Activated T-cell treated with anti-CD3 and anti-CD28 coated beads, Interleukin-2, amount 50 U/mL, for 24 hours (primary cell): ENCODE results near the gene RHOD.

Experiments used
- DNase-seq: peaks from one replicate; pipeline ENCODE4 v3.0.0-alpha.2; 2020
- H3K27ac Mint-ChIP-seq: 2 replicates; pipeline ENCODE4 v1.8.0; 2020; ENCODE audit warnings: mild to moderate bottlenecking, mixed read lengths
- H3K27me3 Mint-ChIP-seq: 2 replicates; pipeline ENCODE4 v1.8.0; 2020; ENCODE audit warnings: mixed read lengths
- H3K36me3 Mint-ChIP-seq: 2 replicates; pipeline ENCODE4 v1.8.0; 2020; ENCODE audit warnings: low read depth, mixed read lengths
- H3K4me1 Mint-ChIP-seq: 2 replicates; pipeline ENCODE4 v1.8.0; 2020; ENCODE audit warnings: low read depth, mixed read lengths
- H3K4me3 Mint-ChIP-seq: 2 replicates; pipeline ENCODE4 v1.8.0; 2020; ENCODE audit warnings: mild to moderate bottlenecking, moderate library complexity, mixed read lengths
- H3K9me3 Mint-ChIP-seq: 2 replicates; pipeline ENCODE4 v1.8.0; 2020; ENCODE audit warnings: mixed read lengths

The RHOD gene

GRCh38 chr11:67099831-67100324 lies 43.2 kb downstream of the RHOD start:
- Mint-ChIP-seq H3K27me3 (no peaks in the 10 kb centered on the region), H3K4me1 (peaks cover 26% of the 10 kb centered on the region), H3K27ac (peak overlapping the region; percentile 84), H3K9me3 (no peaks in the 10 kb centered on the region), H3K36me3 (no peaks in the 10 kb centered on the region), H3K4me3 (no peak overlapping the region)
- no peak for DNase-seq

- Mint-ChIP-seq H3K9me3 (no peaks in the 10 kb centered on the region), H3K4me3 (no peak overlapping the region)
Observed at GRCh38 chr11:67102664-67103063, 46.0 kb downstream of the RHOD start.

GRCh38 chr11:67105964-67106363 lies 49.3 kb downstream of the RHOD start:
- no peaks in the 10 kb centered on the region for H3K9me3 Mint-ChIP-seq
- DNase-seq, result no peak
- no peak overlapping the region for H3K27ac Mint-ChIP-seq
- no peaks in the 10 kb centered on the region for H3K27me3 Mint-ChIP-seq
- H3K36me3 Mint-ChIP-seq, result no peaks in the 10 kb centered on the region
- peaks cover 16% of the 10 kb centered on the region for H3K4me1 Mint-ChIP-seq
- H3K4me3 Mint-ChIP-seq, result no peak overlapping the region

More at GRCh38 chr11:67102664-67103063, 46.0 kb downstream of the RHOD start:
- no peak for DNase-seq
- H3K4me1 Mint-ChIP-seq, result peaks cover 26% of the 10 kb centered on the region
- no peak overlapping the region for H3K27ac Mint-ChIP-seq
- H3K36me3 Mint-ChIP-seq, result no peaks in the 10 kb centered on the region
- H3K27me3 Mint-ChIP-seq, result no peaks in the 10 kb centered on the region

- no peak overlapping the region for H3K4me3 Mint-ChIP-seq
- H3K4me1 Mint-ChIP-seq, result peaks cover 10% of the 10 kb centered on the region
- no peaks in the 10 kb centered on the region for H3K36me3 Mint-ChIP-seq
- H3K27me3 Mint-ChIP-seq, result no peaks in the 10 kb centered on the region
- H3K27ac Mint-ChIP-seq, result no peak overlapping the region
- H3K9me3 Mint-ChIP-seq, result no peaks in the 10 kb centered on the region
- DNase-seq, result no peak
Observed at GRCh38 chr11:67111261-67111660, 54.6 kb downstream of the RHOD start.

- Mint-ChIP-seq H3K36me3 (no peaks in the 10 kb centered on the region), H3K4me1 (peaks cover 18% of the 10 kb centered on the region), H3K9me3 (no peaks in the 10 kb centered on the region), H3K27ac (no peak overlapping the region), H3K27me3 (no peaks in the 10 kb centered on the region), H3K4me3 (no peak overlapping the region)
- peak; percentile 38 for DNase-seq
Observed at GRCh38 chr11:67113231-67113721, 56.6 kb downstream of the RHOD start.

DNA sequence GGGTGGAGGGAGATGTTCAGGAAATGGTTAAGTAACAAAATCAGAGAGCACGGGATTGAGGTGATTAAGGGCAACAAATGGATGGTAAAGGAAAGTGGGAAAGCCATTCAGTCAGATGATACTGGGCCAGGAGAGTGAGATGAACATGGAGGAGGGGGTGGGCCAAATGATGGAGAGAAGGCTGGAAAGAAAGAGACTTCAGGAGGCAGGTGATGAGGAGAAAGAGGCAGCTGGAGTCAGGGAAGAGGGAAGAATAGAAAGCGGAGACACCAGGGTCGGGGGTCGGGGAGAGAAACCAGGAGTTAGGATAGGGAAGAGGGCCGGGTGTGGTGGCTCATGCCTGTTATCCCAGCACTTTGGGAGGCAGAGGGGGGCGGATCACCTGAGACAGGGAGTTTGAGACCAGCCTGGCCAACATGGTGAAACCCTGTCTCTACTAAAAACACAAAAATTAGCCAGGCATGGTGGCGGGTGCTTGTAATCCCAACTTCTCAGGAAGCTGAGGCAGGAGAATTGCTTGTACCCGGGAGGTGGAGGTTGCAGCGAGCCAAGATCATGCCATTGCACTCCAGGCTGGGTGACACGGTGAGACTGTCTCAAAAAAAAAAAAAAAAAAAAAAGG lies 57.7 kb downstream of the RHOD start:
- H3K27me3 Mint-ChIP-seq, result no peaks in the 10 kb centered on the region
- H3K4me3 Mint-ChIP-seq, result no peak overlapping the region
- H3K36me3 Mint-ChIP-seq, result no peaks in the 10 kb centered on the region
- H3K27ac Mint-ChIP-seq, result no peak overlapping the region
- DNase-seq, result no peak
- no peaks in the 10 kb centered on the region for H3K9me3 Mint-ChIP-seq
- peaks cover 18% of the 10 kb centered on the region for H3K4me1 Mint-ChIP-seq

- DNase-seq, result no peak
- peak overlapping the region; percentile 18 for H3K4me3 Mint-ChIP-seq
- H3K27me3 Mint-ChIP-seq, result no peaks in the 10 kb centered on the region
- peak overlapping the region; percentile 87 for H3K27ac Mint-ChIP-seq
- H3K9me3 Mint-ChIP-seq, result no peaks in the 10 kb centered on the region
- peaks cover 18% of the 10 kb centered on the region for H3K36me3 Mint-ChIP-seq
- peaks cover 24% of the 10 kb centered on the region for H3K4me1 Mint-ChIP-seq
Observed at GRCh38 chr11:67116758-67117105, 60.1 kb downstream of the RHOD start.

GRCh38 chr11:67117176-67117575 lies 60.5 kb downstream of the RHOD start:
- Mint-ChIP-seq H3K4me3 (peak overlapping the region; percentile 73), H3K9me3 (no peaks in the 10 kb centered on the region), H3K4me1 (peaks cover 28% of the 10 kb centered on the region), H3K27me3 (no peaks in the 10 kb centered on the region), H3K36me3 (peaks cover 21% of the 10 kb centered on the region), H3K27ac (peak overlapping the region; percentile 87)
- DNase-seq, result no peak

DNA sequence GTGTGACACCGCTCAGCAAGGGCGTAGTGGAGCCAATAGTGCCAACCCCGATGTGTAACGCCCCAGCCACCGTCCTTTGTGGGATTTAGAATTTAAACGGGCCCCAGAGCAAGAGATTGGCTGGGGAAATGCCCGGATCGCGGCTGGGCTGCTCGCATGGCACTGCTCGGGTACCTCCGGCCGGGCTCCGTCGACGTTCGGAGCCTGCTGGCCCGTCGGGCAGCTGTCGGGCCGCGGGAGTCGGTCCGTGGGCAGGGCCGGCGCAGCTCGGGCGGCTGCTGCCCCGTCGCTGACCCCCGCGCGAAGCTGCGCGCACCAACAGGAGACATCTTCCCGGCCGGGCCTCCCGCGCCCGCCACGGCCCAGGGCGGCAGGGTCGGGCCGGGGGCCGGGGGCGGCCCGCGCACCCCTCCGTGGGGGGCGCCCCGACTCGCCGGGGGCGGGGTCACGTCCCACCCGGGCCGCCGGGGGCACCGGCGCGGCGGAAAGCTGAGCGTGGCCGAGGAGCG lies 61.1 kb downstream of the RHOD start:
- peaks cover 21% of the 10 kb centered on the region for H3K36me3 Mint-ChIP-seq
- peaks cover 29% of the 10 kb centered on the region for H3K4me1 Mint-ChIP-seq
- peak overlapping the region; percentile 87 for H3K27ac Mint-ChIP-seq
- no peaks in the 10 kb centered on the region for H3K27me3 Mint-ChIP-seq
- no peaks in the 10 kb centered on the region for H3K9me3 Mint-ChIP-seq
- H3K4me3 Mint-ChIP-seq, result peak overlapping the region; percentile 73
- DNase-seq, result peak; percentile 71

GRCh38 chr11:67118181-67118766 lies 61.6 kb downstream of the RHOD start:
- Mint-ChIP-seq H3K27me3 (no peaks in the 10 kb centered on the region), H3K4me1 (peaks cover 31% of the 10 kb centered on the region), H3K27ac (peak overlapping the region; percentile 73), H3K4me3 (peak overlapping the region; percentile 67), H3K9me3 (no peaks in the 10 kb centered on the region), H3K36me3 (peaks cover 26% of the 10 kb centered on the region)
- peak; percentile 78 for DNase-seq

DNA sequence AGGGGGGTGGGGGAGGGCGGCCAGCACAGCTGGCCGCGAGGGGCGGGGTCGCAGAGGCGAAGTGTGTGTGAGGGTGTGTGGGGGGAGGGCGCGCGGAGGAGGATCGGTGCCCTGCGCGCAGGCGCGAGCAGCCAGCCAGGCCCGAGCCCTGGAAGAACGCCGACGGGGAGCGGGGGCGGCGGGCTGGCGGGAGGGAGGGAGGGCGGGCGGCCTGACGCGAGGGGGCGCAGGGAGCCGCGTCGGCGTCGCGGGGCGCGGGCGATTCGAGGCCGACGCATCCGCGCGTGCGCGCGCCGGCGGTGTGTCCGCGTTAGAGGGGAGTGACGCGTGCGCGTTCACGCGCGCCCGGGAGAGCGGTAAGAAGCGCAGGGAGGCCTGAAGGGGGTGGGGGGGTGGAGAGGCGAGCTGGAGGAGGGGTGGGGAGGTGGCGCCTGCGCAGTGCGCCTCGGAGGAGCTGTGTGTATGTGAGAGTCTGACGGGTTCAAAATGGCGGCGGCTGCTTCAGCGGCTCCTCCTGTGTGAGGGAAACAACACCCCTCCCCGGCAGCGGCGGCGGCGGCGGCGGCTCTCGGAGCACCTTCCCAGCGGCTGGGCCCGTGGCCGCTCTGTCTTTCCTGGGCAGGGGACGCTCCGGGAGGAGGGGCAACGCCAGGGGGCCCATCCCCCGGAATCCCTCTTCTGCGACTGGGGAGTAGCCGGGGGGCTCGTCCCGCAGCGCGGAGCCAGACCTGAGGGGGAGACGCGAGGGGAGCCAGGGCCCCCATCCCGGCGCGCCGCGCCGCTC lies 62.3 kb downstream of the RHOD start, which contains the start of gene KDM2A:
KDM2A (plus strand) TSS at position 463 of the 784 bp plus-strand sequence. CDS start 2,054 bp downstream, outside the sequence.
- peak; percentile 97 for DNase-seq
- Mint-ChIP-seq H3K27me3 (no peaks in the 10 kb centered on the region), H3K27ac (peak within 1 kb of the TSS; percentile 89), H3K4me1 (peaks cover 29% of the 10 kb centered on the region), H3K4me3 (peak within 1 kb of the TSS; percentile 98), H3K9me3 (no peaks in the 10 kb centered on the region), H3K36me3 (peaks cover 33% of the 10 kb centered on the region)

DNA sequence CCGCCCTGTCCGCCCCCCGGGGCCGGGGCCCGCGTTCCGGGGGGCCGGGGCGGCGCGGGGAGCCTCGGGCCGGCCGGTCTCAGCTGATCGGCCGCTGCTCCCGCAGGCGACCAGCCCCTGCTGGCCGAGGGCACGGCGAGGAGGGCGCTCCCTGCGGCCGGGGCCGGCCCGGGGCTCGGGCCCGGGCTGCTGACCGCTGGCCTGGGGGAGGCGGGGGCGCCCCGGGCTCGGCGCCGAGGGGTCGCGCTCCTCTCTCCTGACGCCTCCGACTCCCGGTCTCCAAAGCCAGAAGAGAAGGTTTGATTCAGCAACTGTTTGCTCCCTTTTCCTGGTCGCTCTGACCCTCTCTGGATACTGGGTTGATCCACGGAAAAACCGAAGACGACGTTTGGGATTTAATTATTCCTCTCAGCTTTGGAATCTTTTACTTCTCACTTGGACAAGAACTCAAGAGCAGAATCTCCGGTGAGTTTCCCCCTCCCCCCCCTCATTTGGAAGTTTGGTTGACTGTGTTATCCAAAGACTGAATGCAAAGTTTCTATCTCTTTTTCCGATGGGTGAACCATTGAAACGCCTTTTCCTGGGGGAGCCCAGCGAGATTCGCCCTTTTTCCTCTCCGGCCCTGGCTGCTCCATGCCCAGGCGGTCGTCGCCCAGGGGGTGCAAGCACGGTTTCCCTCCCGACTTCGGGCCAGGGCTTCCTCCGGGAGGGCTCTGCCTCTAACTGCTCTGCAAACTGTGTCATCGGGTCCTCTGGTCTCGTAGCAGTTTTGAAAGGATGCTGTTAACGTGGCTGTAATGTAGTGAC lies 63.1 kb downstream of the RHOD start:
- no peaks in the 10 kb centered on the region for H3K9me3 Mint-ChIP-seq
- no peaks in the 10 kb centered on the region for H3K27me3 Mint-ChIP-seq
- peaks cover 26% of the 10 kb centered on the region for H3K4me1 Mint-ChIP-seq
- H3K27ac Mint-ChIP-seq, result peak overlapping the region; percentile 89
- DNase-seq, result peak; percentile 52
- H3K36me3 Mint-ChIP-seq, result peaks cover 37% of the 10 kb centered on the region
- peak overlapping the region; percentile 98 for H3K4me3 Mint-ChIP-seq

DNA sequence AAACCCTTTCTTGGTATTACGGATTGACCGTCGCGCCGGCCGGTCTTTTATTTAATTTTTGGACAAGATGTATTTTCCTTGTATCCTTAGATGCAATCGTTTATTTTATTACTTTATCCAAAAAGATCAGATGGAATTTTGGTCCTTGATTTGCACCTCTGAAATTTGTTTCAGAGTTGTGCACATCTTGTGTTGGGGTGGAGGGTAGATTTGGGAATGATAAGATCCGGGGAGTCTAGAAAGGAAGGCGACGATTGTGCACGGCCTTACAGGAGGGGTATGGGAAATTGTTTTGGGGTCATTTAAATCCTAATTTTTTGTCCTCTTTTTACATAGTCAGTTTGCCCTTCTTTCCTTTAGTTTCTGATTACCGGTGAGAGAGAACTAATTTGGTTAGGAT lies 63.8 kb downstream of the RHOD start:
- Mint-ChIP-seq H3K27ac (peak overlapping the region; percentile 89), H3K4me1 (peaks cover 29% of the 10 kb centered on the region), H3K36me3 (peaks cover 41% of the 10 kb centered on the region), H3K4me3 (peak overlapping the region; percentile 98), H3K9me3 (no peaks in the 10 kb centered on the region), H3K27me3 (no peaks in the 10 kb centered on the region)
- no peak for DNase-seq
